Progenitor cell of endocrine pancreas (in vitro differentiated cells): ENCODE measurements around the gene WAS. TPM values are rescaled to one million over a fixed set of nuclear protein-coding genes. Genes with fewer than 3 reads are reported as not detected.
A peak's percentile ranks its signal among the peaks of the same experiment; 100 is the strongest.
"Not testable (repeated sequence)": the region's sequence is repeated elsewhere in the genome, so short reads cannot be mapped to it uniquely, and the experiment has no call there.

Experiments
- DNase-seq: peaks from one replicate; pipeline ENCODE4 v3.0.0; 2021; ENCODE audit warnings: low spot score; ENCODE audit not compliant: unreplicated experiment
- H3K27ac Mint-ChIP-seq: 2 replicates; pipeline ENCODE4 v1.8.0; 2021; ENCODE audit warnings: mild to moderate bottlenecking, moderate library complexity, mixed read lengths
- H3K27me3 Mint-ChIP-seq: 2 replicates; pipeline ENCODE4 v1.8.0; 2021; ENCODE audit warnings: mixed read lengths
- H3K36me3 Mint-ChIP-seq: 2 replicates; pipeline ENCODE4 v1.8.0; 2022; ENCODE audit warnings: mixed read lengths; ENCODE audit not compliant: insufficient read depth
- H3K4me1 Mint-ChIP-seq: 2 replicates; pipeline ENCODE4 v1.8.0; 2021; ENCODE audit warnings: low read depth, mixed read lengths
- H3K4me3 Mint-ChIP-seq: 2 replicates; pipeline ENCODE4 v1.8.0; 2021; ENCODE audit warnings: low read depth, mild to moderate bottlenecking, moderate library complexity, mixed read lengths
- H3K9me3 Mint-ChIP-seq: 2 replicates; pipeline ENCODE4 v1.8.0; 2021; ENCODE audit warnings: low read depth, mixed read lengths
- total RNA-seq: library from RNA; stranded (reverse); gene quantifications from 2 replicates; pipeline ENCODE4 v1.2.1, GENCODE V29; 2021
- TF ChIP-seq, protein P1 (sequence below): fragments of 200-600 bp; sonication (generic); IDR thresholded peaks from one replicate; pipeline ENCODE4 v1.5.0; 2021; ENCODE audit warnings: antibody characterized with exemption, mild to moderate bottlenecking; ENCODE audit not compliant: unreplicated experiment

WAS gene
- total RNA-seq, 1 donor from 2014 or later: 1.2 TPM

DNA sequence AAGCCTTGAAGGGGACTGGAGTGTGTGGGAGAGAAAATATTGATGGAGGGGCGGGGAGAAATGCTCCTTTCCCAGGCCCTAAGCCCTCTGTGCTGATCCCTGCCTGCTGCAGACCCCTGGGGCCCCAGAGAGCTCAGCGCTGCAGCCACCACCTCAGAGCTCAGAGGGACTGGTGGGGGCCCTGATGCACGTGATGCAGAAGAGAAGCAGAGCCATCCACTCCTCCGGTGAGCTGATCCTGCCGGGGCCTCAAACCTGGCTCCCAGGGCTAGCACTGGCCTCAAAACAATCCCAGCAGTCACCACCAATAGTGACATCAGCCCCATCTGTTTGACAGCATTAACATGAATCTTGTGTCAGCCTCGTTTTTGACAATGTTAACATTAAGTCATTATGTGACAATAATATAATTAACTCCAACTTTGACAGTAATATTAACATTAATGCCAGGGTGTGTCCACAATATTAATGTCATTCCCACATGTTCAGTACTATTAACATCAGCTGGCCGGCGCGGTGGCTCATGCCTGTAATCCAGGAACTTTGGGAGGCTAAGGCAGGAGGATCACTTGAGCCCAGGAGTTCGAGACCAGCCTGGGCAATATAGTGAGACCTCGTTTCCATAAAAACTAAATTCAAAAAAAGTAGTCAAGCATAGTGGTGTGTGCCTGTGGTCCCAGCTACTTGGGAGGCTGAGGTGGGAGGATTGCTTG lies 5.8 kb downstream of the WAS start:
- Mint-ChIP-seq H3K4me3 (no peak overlapping the region), H3K27ac (no peak overlapping the region), H3K36me3 (peaks cover 1% of the 10 kb centered on the region), H3K27me3 (peaks cover 48% of the 10 kb centered on the region), H3K9me3 (peaks cover 26% of the 10 kb centered on the region), H3K4me1 (no peaks in the 10 kb centered on the region)
- TF ChIP-seq, protein P1, sequence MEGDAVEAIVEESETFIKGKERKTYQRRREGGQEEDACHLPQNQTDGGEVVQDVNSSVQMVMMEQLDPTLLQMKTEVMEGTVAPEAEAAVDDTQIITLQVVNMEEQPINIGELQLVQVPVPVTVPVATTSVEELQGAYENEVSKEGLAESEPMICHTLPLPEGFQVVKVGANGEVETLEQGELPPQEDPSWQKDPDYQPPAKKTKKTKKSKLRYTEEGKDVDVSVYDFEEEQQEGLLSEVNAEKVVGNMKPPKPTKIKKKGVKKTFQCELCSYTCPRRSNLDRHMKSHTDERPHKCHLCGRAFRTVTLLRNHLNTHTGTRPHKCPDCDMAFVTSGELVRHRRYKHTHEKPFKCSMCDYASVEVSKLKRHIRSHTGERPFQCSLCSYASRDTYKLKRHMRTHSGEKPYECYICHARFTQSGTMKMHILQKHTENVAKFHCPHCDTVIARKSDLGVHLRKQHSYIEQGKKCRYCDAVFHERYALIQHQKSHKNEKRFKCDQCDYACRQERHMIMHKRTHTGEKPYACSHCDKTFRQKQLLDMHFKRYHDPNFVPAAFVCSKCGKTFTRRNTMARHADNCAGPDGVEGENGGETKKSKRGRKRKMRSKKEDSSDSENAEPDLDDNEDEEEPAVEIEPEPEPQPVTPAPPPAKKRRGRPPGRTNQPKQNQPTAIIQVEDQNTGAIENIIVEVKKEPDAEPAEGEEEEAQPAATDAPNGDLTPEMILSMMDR: no peak
- DNase-seq: no peak

DNA sequence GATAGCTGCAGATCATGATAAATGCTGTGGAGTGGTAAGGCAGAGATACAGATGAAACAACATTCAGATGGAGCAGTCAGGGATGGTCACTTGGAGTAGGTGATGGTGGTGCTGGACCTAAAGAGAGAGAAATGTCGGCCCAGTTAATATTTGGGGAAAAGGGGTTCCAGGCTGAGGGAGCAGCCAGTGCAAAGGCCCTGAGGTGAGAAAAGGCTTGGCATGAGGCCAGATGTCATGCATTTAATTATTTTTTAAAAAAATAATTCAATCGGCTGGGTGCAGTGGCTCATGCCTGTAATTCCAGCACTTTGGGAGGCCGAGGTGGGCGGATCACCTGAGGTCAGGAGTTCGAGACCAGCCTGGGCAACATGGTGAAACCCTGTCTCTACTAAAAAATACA lies 8.1 kb downstream of the WAS start:
- H3K36me3 Mint-ChIP-seq, H3K27ac Mint-ChIP-seq, DNase-seq, H3K4me1 Mint-ChIP-seq, H3K4me3 Mint-ChIP-seq: not testable (repeated sequence)
- peaks cover 39% of the 10 kb centered on the region for H3K27me3 Mint-ChIP-seq
- H3K9me3 Mint-ChIP-seq: peaks cover 19% of the 10 kb centered on the region

DNA sequence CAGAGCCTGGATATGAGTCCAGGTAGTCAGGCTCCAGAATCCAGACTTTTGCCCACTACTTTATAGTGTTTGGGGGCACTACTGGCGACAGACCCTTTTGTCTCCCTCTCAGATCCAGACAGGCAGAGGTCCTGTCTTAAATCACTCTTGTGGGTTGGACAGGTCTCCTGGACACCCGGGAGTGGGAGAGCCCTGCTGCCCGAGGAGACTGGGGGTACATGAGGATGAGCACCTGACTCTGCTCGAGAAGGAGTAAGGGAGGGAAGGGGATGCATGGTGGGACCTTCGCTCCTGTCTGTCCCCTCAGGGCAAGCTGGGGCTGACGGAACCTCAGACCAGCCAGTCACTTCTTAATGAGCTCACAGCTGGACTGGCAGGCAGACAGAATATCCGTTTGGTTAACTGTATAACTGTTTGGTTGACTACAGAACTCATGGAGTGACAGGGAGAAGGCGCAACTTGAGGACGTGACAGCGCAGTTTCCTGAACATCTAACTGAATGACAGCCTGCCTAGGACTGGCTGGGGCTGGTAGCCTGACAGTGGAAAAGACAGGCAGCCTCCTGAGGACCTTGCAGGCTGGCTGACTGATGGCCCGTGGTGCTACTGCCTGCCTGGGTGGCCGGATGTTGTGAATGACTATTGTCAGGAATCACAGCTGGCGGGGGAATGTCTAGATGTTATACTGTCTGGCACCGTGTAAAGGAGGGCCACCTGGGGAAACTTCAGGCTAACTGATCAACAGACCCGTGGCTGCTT lies 11.4 kb downstream of the WAS start:
- H3K27ac Mint-ChIP-seq: no peak overlapping the region
- H3K4me3 Mint-ChIP-seq: peak overlapping the region; percentile 87
- H3K4me1 Mint-ChIP-seq: peaks cover 9% of the 10 kb centered on the region
- peaks cover 25% of the 10 kb centered on the region for H3K27me3 Mint-ChIP-seq
- TF ChIP-seq, protein P1: no peak
- peaks cover 4% of the 10 kb centered on the region for H3K36me3 Mint-ChIP-seq
- DNase-seq: no peak
- peaks cover 17% of the 10 kb centered on the region for H3K9me3 Mint-ChIP-seq

- H3K27me3 Mint-ChIP-seq: peaks cover 24% of the 10 kb centered on the region
- peaks cover 9% of the 10 kb centered on the region for H3K4me1 Mint-ChIP-seq
- H3K4me3 Mint-ChIP-seq: peak overlapping the region; percentile 87
- DNase-seq: no peak
- H3K9me3 Mint-ChIP-seq: peaks cover 17% of the 10 kb centered on the region
- TF ChIP-seq, protein P1: no peak
- H3K27ac Mint-ChIP-seq: peak overlapping the region; percentile 94
- H3K36me3 Mint-ChIP-seq: peaks cover 4% of the 10 kb centered on the region
Observed at GRCh38 chrX:48695534-48695896, 11.9 kb downstream of the WAS start.

DNA sequence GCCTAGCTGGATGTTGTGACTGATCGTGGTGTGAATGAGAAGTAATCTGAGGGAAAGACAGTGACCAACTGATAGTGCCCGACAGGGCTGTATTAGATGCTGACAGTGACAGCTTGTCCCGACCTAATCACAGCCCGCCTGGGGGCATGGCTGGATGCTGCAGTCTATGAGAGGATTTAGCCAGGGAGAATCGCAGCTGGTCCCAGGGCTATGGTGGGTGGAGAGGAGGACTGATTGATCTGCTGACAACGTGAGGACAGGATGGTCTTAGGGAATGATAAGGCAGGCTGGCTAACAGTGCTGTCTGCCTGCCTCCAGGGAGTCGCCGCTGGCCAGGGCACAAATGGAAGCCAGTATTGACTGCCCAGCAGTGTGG lies 12.3 kb downstream of the WAS start:
- peaks cover 20% of the 10 kb centered on the region for H3K27me3 Mint-ChIP-seq

More for the DNA sequence above, 12.3 kb downstream of the WAS start:
- Mint-ChIP-seq H3K4me3 (peak overlapping the region; percentile 87), H3K4me1 (peaks cover 9% of the 10 kb centered on the region), H3K9me3 (peaks cover 17% of the 10 kb centered on the region), H3K27ac (peak overlapping the region; percentile 94), H3K36me3 (peaks cover 4% of the 10 kb centered on the region)
- TF ChIP-seq, protein P1: no peak
- no peak for DNase-seq
